ENCODE measurements around the gene TNRC6B. TPM values are rescaled to one million over a fixed set of nuclear protein-coding genes. Genes with fewer than 3 reads are reported as not detected.

TNRC6B gene
- polyA plus RNA-seq, 1 donor (not counting 4 experiments of a cell fraction or from before 2014, with no cell fraction given) = 5.6 TPM

- FAIRE-seq (no peak), DNase-seq (ENCODE audit: low read depth, low spot score) (no peak)
- no peak overlapping the region for H3K9ac ChIP-seq (ENCODE audit: control insufficient read depth, extremely low read depth, insufficient read depth, low read length)
- H3K4me3 ChIP-seq (ENCODE audit: control insufficient read depth in 2 of 3, extremely low read depth in 1 of 3, insufficient read depth in 2 of 3, low read depth in 1 of 3, low read length in 3 of 3) = no peak overlapping the region
- dilution Hi-C loops (cut with MboI; ENCODE audit: extremely low pct_ligation_motif_present, low sequenced_read_pairs) = no loop called here
- no peaks in the 10 kb centered on the region for H3K9me3 ChIP-seq (ENCODE audit: control insufficient read depth, low read depth, low read length)
- no peaks in the 10 kb centered on the region for H3K27me3 ChIP-seq (ENCODE audit: control insufficient read depth, extremely low read depth, insufficient read depth, low read length)
- H3K79me2 ChIP-seq (ENCODE audit: control insufficient read depth, insufficient read depth, low read length) = peaks cover 15% of the 10 kb centered on the region
- no peak overlapping the region for H3K27ac ChIP-seq (ENCODE audit: control insufficient read depth, insufficient read depth, low read length)
- H3K4me2 ChIP-seq (ENCODE audit: control insufficient read depth, extremely low read depth, insufficient read depth, low read depth, low read length) = no peak overlapping the region
- H2AFZ ChIP-seq (ENCODE audit: control insufficient read depth, low read length) = no peak overlapping the region
- peaks cover 22% of the 10 kb centered on the region for H3K4me1 ChIP-seq (ENCODE audit: control insufficient read depth, extremely low read depth, insufficient read depth, low read length)
- H3K36me3 ChIP-seq (ENCODE audit: control insufficient read depth in 2 of 2, extremely low read depth in 1 of 2, insufficient read depth in 2 of 2, low read length in 2 of 2) = peaks cover 0 to 2% of the 10 kb centered on the region in 2 experiments
- no peak for TF ChIP-seq CTCF (optimal IDR thresholded peaks at IDR 0.05 in 1 of 3, IDR thresholded peaks at IDR 0.05 in 1 of 3, conservative IDR thresholded peaks at IDR 0.05 in 1 of 3; ENCODE audit: extremely low read depth in 1 of 3, insufficient read depth in 2 of 3, low read length in 3 of 3)
- TF ChIP-seq EZH2 (IDR thresholded peaks at IDR 0.05; ENCODE audit: low read length) = no peak
- no peaks in the 10 kb centered on the region for H4K20me1 ChIP-seq (ENCODE audit: control insufficient read depth, extremely low read depth, insufficient read depth, low read length)
- H3K9me1 ChIP-seq (ENCODE audit: control insufficient read depth, extremely low read depth, insufficient read depth, low read length) = peaks cover 3% of the 10 kb centered on the region
Measured at GRCh38 chr22:40244586-40244985, 66.9 kb downstream of the TNRC6B start.

- peaks cover 3% of the 10 kb centered on the region for H3K9me1 ChIP-seq (ENCODE audit: control insufficient read depth, extremely low read depth, insufficient read depth, low read length)
- dilution Hi-C loops (cut with MboI; ENCODE audit: extremely low pct_ligation_motif_present, low sequenced_read_pairs) = no loop called here
- TF ChIP-seq CTCF (optimal IDR thresholded peaks at IDR 0.05 in 1 of 3, IDR thresholded peaks at IDR 0.05 in 1 of 3, conservative IDR thresholded peaks at IDR 0.05 in 1 of 3; ENCODE audit: extremely low read depth in 1 of 3, insufficient read depth in 2 of 3, low read length in 3 of 3) (no peak), EZH2 (IDR thresholded peaks at IDR 0.05; ENCODE audit: low read length) (no peak)
- H3K4me1 ChIP-seq (ENCODE audit: control insufficient read depth, extremely low read depth, insufficient read depth, low read length) = no peaks in the 10 kb centered on the region
- no peak overlapping the region for H3K4me3 ChIP-seq (ENCODE audit: control insufficient read depth in 2 of 3, extremely low read depth in 1 of 3, insufficient read depth in 2 of 3, low read depth in 1 of 3, low read length in 3 of 3)
- H3K27ac ChIP-seq (ENCODE audit: control insufficient read depth, insufficient read depth, low read length) = no peak overlapping the region
- H3K9ac ChIP-seq (ENCODE audit: control insufficient read depth, extremely low read depth, insufficient read depth, low read length) = no peak overlapping the region
- peaks cover 7% of the 10 kb centered on the region for H3K79me2 ChIP-seq (ENCODE audit: control insufficient read depth, insufficient read depth, low read length)
- no peaks in the 10 kb centered on the region for H3K9me3 ChIP-seq (ENCODE audit: control insufficient read depth, low read depth, low read length)
- FAIRE-seq (peak; percentile 20), DNase-seq (ENCODE audit: low read depth, low spot score) (no peak)
- peaks cover 0 to 2% of the 10 kb centered on the region in 2 experiments for H3K36me3 ChIP-seq (ENCODE audit: control insufficient read depth in 2 of 2, extremely low read depth in 1 of 2, insufficient read depth in 2 of 2, low read length in 2 of 2)
- H3K27me3 ChIP-seq (ENCODE audit: control insufficient read depth, extremely low read depth, insufficient read depth, low read length) = no peaks in the 10 kb centered on the region
- H2AFZ ChIP-seq (ENCODE audit: control insufficient read depth, low read length) = no peak overlapping the region
- H4K20me1 ChIP-seq (ENCODE audit: control insufficient read depth, extremely low read depth, insufficient read depth, low read length) = no peaks in the 10 kb centered on the region
- no peak overlapping the region for H3K4me2 ChIP-seq (ENCODE audit: control insufficient read depth, extremely low read depth, insufficient read depth, low read depth, low read length)
Measured at GRCh38 chr22:40247976-40248375, 70.3 kb downstream of the TNRC6B start.

Measured in keratinocyte (primary cell).